Fibroblast of the aortic adventitia (primary cell): ENCODE data around the gene PRR15L. TPM values are rescaled to one million over a fixed set of nuclear protein-coding genes. Genes with fewer than 3 reads are reported as not detected.
"Not testable (repeated sequence)": the region's sequence is repeated elsewhere in the genome, so short reads cannot be mapped to it uniquely, and the experiment has no call there.

Experiments
- DNase-seq: peaks from one replicate; pipeline ENCODE4 v3.0.0-alpha.2; 2010; ENCODE audit warnings: low read depth
- H3K4me3 ChIP-seq: 2 replicates; pipeline ENCODE4 v1.5.1; 2011; ENCODE audit warnings: low read depth, mild to moderate bottlenecking, control low read depth, low read length, moderate library complexity
- CTCF ChIP-seq: IDR thresholded peaks from 2 replicates; pipeline ENCODE4 v1.5.1; 2011; ENCODE audit warnings: mild to moderate bottlenecking, low read length, control low read depth, inconsistent platforms; ENCODE audit not compliant: insufficient read depth
- total RNA-seq: library from RNA; depleted of rRNA; stranded (reverse); fragments of >200 nt; gene quantifications from 2 replicates; pipeline ENCODE4 v1.2.3, GENCODE V29; 2012; ENCODE audit warnings: low replicate concordance

The PRR15L gene
- total RNA-seq = not detected in 2 replicates

GRCh38 chr17:47957591-47958490, at the start of gene PRR15L:
PRR15L (minus strand) TSS chr17:47957883; CDS start chr17:47953234, 4,649 bp downstream.
- no peak for TF ChIP-seq CTCF
- H3K4me3 ChIP-seq = no peak within 1 kb of the TSS
- DNase-seq = no peak

- H3K4me3 ChIP-seq = no peak overlapping the region
- DNase-seq = no peak
- TF ChIP-seq CTCF = no peak
Observed at GRCh38 chr17:48006936-48007709, 49.4 kb upstream of the PRR15L start.

- no peak overlapping the region for H3K4me3 ChIP-seq
- no peak for TF ChIP-seq CTCF
- no peak for DNase-seq
Observed at GRCh38 chr17:48004983-48005382, 47.3 kb upstream of the PRR15L start.

- no peak for DNase-seq
- H3K4me3 ChIP-seq = no peak overlapping the region
- TF ChIP-seq CTCF = no peak
Observed at GRCh38 chr17:48003417-48004151, 45.9 kb upstream of the PRR15L start.

- TF ChIP-seq CTCF = no peak
- no peak overlapping the region for H3K4me3 ChIP-seq
- no peak for DNase-seq
Observed at GRCh38 chr17:48002916-48003416, 45.3 kb upstream of the PRR15L start.

GRCh38 chr17:48002266-48002915, 44.7 kb upstream of the PRR15L start:
- H3K4me3 ChIP-seq = no peak overlapping the region
- DNase-seq = peak; percentile 70
- TF ChIP-seq CTCF = no peak

GRCh38 chr17:48001657-48002056, 44.0 kb upstream of the PRR15L start:
- H3K4me3 ChIP-seq, DNase-seq: not testable (repeated sequence)
